ENCODE measurements around the gene GRAPL. TPM values are rescaled to one million over a fixed set of nuclear protein-coding genes. Genes with fewer than 3 reads are reported as not detected.
"Not testable (repeated sequence)": the region's sequence is repeated elsewhere in the genome, so short reads cannot be mapped to it uniquely, and the experiment has no call there.

GRAPL gene
- total and polyA plus RNA-seq, 7 donors = 0.34 to 1.5 (median 0.74) TPM; not detected in 2

GRCh38 chr17:19111111-19111711, 16.2 kb upstream of the GRAPL start:
- DNase-seq = peak; percentile 81 to 83
- 0 to 1% (median 1%) methylated on average over 12 to 39 of the region's 39 CpGs for WGBS, 3 donors
- H3K9me3 ChIP-seq; H3K27me3 ChIP-seq (ENCODE audit: insufficient read depth in 3 of 3, low read length in 2 of 3); H3K36me3 ChIP-seq (ENCODE audit: insufficient read depth in 1 of 2, low read depth in 1 of 2); intact Hi-C loops (cut with DNase I); H3K4me1 ChIP-seq: not testable (repeated sequence)
- peak overlapping the region; percentile 61 for H3K4me3 ChIP-seq
- ATAC-seq = peak; percentile 95 to 98 (median 96)
- peak overlapping the region; percentile 71 for H3K27ac ChIP-seq
- TF ChIP-seq CTCF (IDR thresholded peaks at IDR 0.05) = peak; percentile 38

GRCh38 chr17:19111801-19112458, 15.5 kb upstream of the GRAPL start:
- ATAC-seq (peak; percentile 13 to 58 (median 42)), DNase-seq (peak; percentile 13 to 73)
- H3K9me3 ChIP-seq; H3K36me3 ChIP-seq (ENCODE audit: insufficient read depth in 1 of 2, low read depth in 1 of 2); H3K27me3 ChIP-seq (ENCODE audit: insufficient read depth in 3 of 3, low read length in 2 of 3); H3K4me1 ChIP-seq; intact Hi-C loops (cut with DNase I): not testable (repeated sequence)
- 0% methylated on average over 11 to 31 of the region's 47 CpGs for WGBS, 3 donors
- H3K27ac ChIP-seq = peak overlapping the region; percentile 36
- peak overlapping the region; percentile 36 for H3K4me3 ChIP-seq

GRCh38 chr17:19112459-19112826, 14.9 kb upstream of the GRAPL start:
- H3K4me1 ChIP-seq; intact Hi-C loops (cut with DNase I); H3K36me3 ChIP-seq (ENCODE audit: insufficient read depth in 1 of 2, low read depth in 1 of 2); H3K27me3 ChIP-seq (ENCODE audit: insufficient read depth in 3 of 3, low read length in 2 of 3); H3K4me3 ChIP-seq; H3K9me3 ChIP-seq; ATAC-seq; DNase-seq; H3K27ac ChIP-seq: not testable (repeated sequence)
- 0% methylated on average over 5 of the region's 18 CpGs; no CpG with 5 or more reads in 1 of the 3 donors for WGBS, 3 donors

- ATAC-seq = peak in 3 of 4 donors; percentile 78 to 84 (median 80)
- H3K27me3 ChIP-seq (ENCODE audit: insufficient read depth in 3 of 3, low read length in 2 of 3); H3K27ac ChIP-seq; DNase-seq; intact Hi-C loops (cut with DNase I); H3K9me3 ChIP-seq; H3K36me3 ChIP-seq (ENCODE audit: insufficient read depth in 1 of 2, low read depth in 1 of 2); H3K4me3 ChIP-seq; H3K4me1 ChIP-seq: not testable (repeated sequence)
- WGBS, 3 donors = no CpG with 5 or more reads among the region's 12 CpGs
Measured at GRCh38 chr17:19118695-19119094, 8.7 kb upstream of the GRAPL start.

GRCh38 chr17:19125289-19125688, 2.1 kb upstream of the GRAPL start:
- DNase-seq; H3K27me3 ChIP-seq (ENCODE audit: insufficient read depth in 3 of 3, low read length in 2 of 3); H3K36me3 ChIP-seq (ENCODE audit: insufficient read depth in 1 of 2, low read depth in 1 of 2); H3K9me3 ChIP-seq; H3K27ac ChIP-seq; intact Hi-C loops (cut with DNase I); ATAC-seq; H3K4me3 ChIP-seq; H3K4me1 ChIP-seq: not testable (repeated sequence)
- WGBS, 3 donors = 67 to 69% methylated on average over 1 to 2 of the region's 7 CpGs; no CpG with 5 or more reads in 1 of the 3 donors

GRCh38 chr17:19129500-19129899, 2.1 kb downstream of the GRAPL start:
- intact Hi-C loops (cut with DNase I); H3K27ac ChIP-seq; H3K4me1 ChIP-seq; ATAC-seq; H3K27me3 ChIP-seq (ENCODE audit: insufficient read depth in 3 of 3, low read length in 2 of 3); H3K9me3 ChIP-seq; H3K4me3 ChIP-seq; DNase-seq; H3K36me3 ChIP-seq (ENCODE audit: insufficient read depth in 1 of 2, low read depth in 1 of 2): not testable (repeated sequence)
- WGBS, 3 donors = no CpG with 5 or more reads among the region's 9 CpGs

- ATAC-seq; H3K27ac ChIP-seq; H3K27me3 ChIP-seq (ENCODE audit: insufficient read depth in 3 of 3, low read length in 2 of 3); intact Hi-C loops (cut with DNase I); H3K4me1 ChIP-seq; H3K36me3 ChIP-seq (ENCODE audit: insufficient read depth in 1 of 2, low read depth in 1 of 2); H3K4me3 ChIP-seq; H3K9me3 ChIP-seq; DNase-seq: not testable (repeated sequence)
- WGBS, 3 donors = no CpG with 5 or more reads among the region's 8 CpGs
Measured at GRCh38 chr17:19131108-19131507, 3.7 kb downstream of the GRAPL start.

GRCh38 chr17:19131772-19132171, 4.4 kb downstream of the GRAPL start:
- DNase-seq; H3K36me3 ChIP-seq (ENCODE audit: insufficient read depth in 1 of 2, low read depth in 1 of 2); intact Hi-C loops (cut with DNase I); H3K27ac ChIP-seq; H3K9me3 ChIP-seq; H3K4me1 ChIP-seq; ATAC-seq; H3K27me3 ChIP-seq (ENCODE audit: insufficient read depth in 3 of 3, low read length in 2 of 3); H3K4me3 ChIP-seq: not testable (repeated sequence)
- WGBS, 3 donors = no CpG with 5 or more reads among the region's 14 CpGs

- ATAC-seq; intact Hi-C loops (cut with DNase I); H3K36me3 ChIP-seq (ENCODE audit: insufficient read depth in 1 of 2, low read depth in 1 of 2); DNase-seq; H3K27ac ChIP-seq; H3K9me3 ChIP-seq; H3K27me3 ChIP-seq (ENCODE audit: insufficient read depth in 3 of 3, low read length in 2 of 3); H3K4me1 ChIP-seq; H3K4me3 ChIP-seq: not testable (repeated sequence)
- WGBS, 3 donors = no CpG with 5 or more reads among the region's 9 CpGs
Measured at GRCh38 chr17:19133793-19134192, 6.4 kb downstream of the GRAPL start.

GRCh38 chr17:19135391-19135790, 8.0 kb downstream of the GRAPL start:
- H3K9me3 ChIP-seq; H3K4me1 ChIP-seq; intact Hi-C loops (cut with DNase I); H3K36me3 ChIP-seq (ENCODE audit: insufficient read depth in 1 of 2, low read depth in 1 of 2); H3K4me3 ChIP-seq; DNase-seq; H3K27ac ChIP-seq; H3K27me3 ChIP-seq (ENCODE audit: insufficient read depth in 3 of 3, low read length in 2 of 3): not testable (repeated sequence)
- peak in 3 of 4 donors; percentile 11 to 19 (median 14) for ATAC-seq
- no CpG with 5 or more reads among the region's 13 CpGs for WGBS, 3 donors

- no CpG with 5 or more reads among the region's 17 CpGs for WGBS, 3 donors
- H3K9me3 ChIP-seq; intact Hi-C loops (cut with DNase I); H3K27ac ChIP-seq; H3K27me3 ChIP-seq (ENCODE audit: insufficient read depth in 3 of 3, low read length in 2 of 3); H3K4me1 ChIP-seq; H3K4me3 ChIP-seq; DNase-seq; H3K36me3 ChIP-seq (ENCODE audit: insufficient read depth in 1 of 2, low read depth in 1 of 2): not testable (repeated sequence)
- peak; percentile 81 to 94 (median 94) for ATAC-seq
Measured at GRCh38 chr17:19136138-19136537, 8.7 kb downstream of the GRAPL start.

Data from psoas muscle (tissue), 8 donors.